Measurements from ENCODE around the gene SFXN5. TPM values are rescaled to one million over a fixed set of nuclear protein-coding genes. Genes with fewer than 3 reads are reported as not detected.

SFXN5 gene
- total RNA-seq, 1 experiment from 2014 or later: 25.9 TPM

DNA sequence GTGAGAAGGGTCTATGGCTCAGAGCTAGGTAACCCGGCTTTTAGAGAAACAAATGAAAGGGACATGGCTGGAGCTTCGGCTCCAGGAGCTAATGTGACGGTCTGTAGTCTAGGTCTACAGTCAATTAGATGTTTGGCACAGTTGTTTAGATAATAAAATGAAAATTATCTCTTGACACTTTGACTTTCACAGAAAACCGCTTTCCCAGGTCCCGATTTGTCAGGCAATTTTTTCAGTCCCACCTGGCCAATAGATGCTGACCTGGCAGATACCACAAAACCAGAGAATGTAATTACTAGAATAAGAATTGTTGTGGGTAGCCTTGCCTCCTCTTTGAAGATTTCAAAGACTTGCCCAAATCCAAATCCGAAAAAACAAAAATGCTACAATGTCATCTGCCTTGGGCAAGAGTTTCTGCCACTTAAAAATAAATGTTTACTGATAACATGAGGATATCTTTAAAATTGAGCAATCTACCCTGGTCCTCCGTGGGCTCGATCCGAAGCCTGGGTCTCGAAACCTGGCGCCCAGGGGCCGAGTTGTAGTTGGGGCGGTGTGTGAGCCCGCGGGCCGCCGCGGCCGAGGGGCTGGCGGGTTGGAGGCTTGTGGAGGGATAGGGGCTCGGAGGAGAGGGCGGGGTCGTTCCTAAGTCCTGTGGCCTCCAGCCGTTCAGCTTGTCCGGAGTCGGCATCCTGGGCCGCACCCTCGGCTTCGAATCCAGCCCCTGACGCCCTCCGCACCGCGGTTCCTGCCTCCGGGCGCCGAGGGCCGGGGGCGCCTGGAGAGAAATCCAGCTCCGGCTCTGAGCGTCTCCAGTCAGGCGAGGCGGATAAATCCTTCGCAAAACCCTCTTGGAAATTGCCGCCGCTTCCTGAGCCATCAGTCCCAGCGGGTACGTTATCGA, 151.8 kb downstream of the SFXN5 start:
- ChIA-PET POLR2A (interaction anchor here (0.6 to 1.3 kb wide), 3 partner anchors 24 to 32 kb away, joined by 3 to 4 read pairs (median 3); partner anchors contain the start of gene SPR), CTCF (interaction anchor here (0.8 to 7.4 kb wide), 7 partner anchors 15 to 257 kb away, joined by 3 to 165 read pairs (median 5); partner anchors contain the start of gene SPR)
- Mint-ChIP-seq H3K4me3 (peak overlapping the region; percentile 78), H3K27ac (no peak overlapping the region), H3K36me3 (peaks cover 6% of the 10 kb centered on the region), H3K27me3 (ENCODE audit: low read depth) (peaks cover 26% of the 10 kb centered on the region), H3K4me1 (peaks cover 38% of the 10 kb centered on the region), H3K9me3 (no peaks in the 10 kb centered on the region)
- TF ChIP-seq, protein P1, sequence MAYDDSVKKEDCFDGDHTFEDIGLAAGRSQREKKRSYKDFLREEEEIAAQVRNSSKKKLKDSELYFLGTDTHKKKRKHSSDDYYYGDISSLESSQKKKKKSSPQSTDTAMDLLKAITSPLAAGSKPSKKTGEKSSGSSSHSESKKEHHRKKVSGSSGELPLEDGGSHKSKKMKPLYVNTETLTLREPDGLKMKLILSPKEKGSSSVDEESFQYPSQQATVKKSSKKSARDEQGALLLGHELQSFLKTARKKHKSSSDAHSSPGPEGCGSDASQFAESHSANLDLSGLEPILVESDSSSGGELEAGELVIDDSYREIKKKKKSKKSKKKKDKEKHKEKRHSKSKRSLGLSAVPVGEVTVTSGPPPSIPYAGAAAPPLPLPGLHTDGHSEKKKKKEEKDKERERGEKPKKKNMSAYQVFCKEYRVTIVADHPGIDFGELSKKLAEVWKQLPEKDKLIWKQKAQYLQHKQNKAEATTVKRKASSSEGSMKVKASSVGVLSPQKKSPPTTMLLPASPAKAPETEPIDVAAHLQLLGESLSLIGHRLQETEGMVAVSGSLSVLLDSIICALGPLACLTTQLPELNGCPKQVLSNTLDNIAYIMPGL (CRISPR knock-in tag; IDR thresholded peaks at IDR 0.05): peak; percentile 16; the same call in 1 of the 2 replicates
- no peak for TF ChIP-seq ZBTB21 (CRISPR knock-in tag; IDR thresholded peaks at IDR 0.05; ENCODE audit: borderline replicate concordance)
- TF ChIP-seq NFATC4 (CRISPR knock-in tag; IDR thresholded peaks at IDR 0.05): no peak
- no peak for TF ChIP-seq CREB1 (CRISPR knock-in tag; IDR thresholded peaks at IDR 0.05)
- TF ChIP-seq, protein P2, sequence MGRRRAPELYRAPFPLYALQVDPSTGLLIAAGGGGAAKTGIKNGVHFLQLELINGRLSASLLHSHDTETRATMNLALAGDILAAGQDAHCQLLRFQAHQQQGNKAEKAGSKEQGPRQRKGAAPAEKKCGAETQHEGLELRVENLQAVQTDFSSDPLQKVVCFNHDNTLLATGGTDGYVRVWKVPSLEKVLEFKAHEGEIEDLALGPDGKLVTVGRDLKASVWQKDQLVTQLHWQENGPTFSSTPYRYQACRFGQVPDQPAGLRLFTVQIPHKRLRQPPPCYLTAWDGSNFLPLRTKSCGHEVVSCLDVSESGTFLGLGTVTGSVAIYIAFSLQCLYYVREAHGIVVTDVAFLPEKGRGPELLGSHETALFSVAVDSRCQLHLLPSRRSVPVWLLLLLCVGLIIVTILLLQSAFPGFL (CRISPR knock-in tag; IDR thresholded peaks at IDR 0.05; ENCODE audit: borderline replicate concordance): no peak
- TF ChIP-seq, protein P3, sequence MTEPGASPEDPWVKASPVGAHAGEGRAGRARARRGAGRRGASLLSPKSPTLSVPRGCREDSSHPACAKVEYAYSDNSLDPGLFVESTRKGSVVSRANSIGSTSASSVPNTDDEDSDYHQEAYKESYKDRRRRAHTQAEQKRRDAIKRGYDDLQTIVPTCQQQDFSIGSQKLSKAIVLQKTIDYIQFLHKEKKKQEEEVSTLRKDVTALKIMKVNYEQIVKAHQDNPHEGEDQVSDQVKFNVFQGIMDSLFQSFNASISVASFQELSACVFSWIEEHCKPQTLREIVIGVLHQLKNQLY (CRISPR knock-in tag; IDR thresholded peaks at IDR 0.05): no peak
- DNase-seq (ENCODE audit: low spot score) (peak; percentile 53), ATAC-seq (no peak)

DNA sequence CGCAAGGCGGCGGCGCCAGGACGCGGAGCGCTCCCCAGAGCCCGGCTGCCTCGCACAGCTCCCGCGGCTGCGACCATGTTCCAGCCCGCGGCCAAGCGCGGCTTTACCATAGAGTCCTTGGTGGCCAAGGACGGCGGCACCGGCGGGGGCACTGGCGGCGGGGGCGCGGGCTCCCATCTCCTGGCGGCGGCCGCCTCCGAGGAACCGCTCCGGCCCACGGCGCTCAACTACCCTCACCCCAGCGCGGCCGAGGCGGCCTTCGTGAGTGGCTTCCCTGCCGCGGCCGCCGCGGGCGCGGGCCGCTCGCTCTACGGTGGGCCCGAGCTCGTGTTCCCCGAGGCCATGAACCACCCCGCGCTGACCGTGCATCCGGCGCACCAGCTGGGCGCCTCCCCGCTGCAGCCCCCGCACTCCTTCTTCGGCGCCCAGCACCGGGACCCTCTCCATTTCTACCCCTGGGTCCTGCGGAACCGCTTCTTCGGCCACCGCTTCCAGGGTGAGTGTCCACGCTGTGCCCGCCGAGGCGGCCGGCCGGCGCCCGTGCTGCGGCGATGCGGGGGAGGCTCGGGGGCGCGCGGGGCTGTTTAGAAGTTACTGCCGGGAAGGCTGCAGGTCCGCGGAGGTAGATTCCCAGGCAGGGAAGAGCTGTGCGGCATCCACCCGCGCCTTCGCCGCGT, 153.5 kb downstream of the SFXN5 start:
- no peaks in the 10 kb centered on the region for H3K9me3 Mint-ChIP-seq
- peaks cover 45% of the 10 kb centered on the region for H3K4me1 Mint-ChIP-seq
- H3K27ac Mint-ChIP-seq: no peak overlapping the region
- POLR2A ChIA-PET: interaction anchor here (1.2 to 3.0 kb wide), 6 partner anchors 9 to 259 kb away, joined by 3 to 30 read pairs (median 4); no protein-coding TSS in a partner anchor
- peaks cover 42% of the 10 kb centered on the region for H3K27me3 Mint-ChIP-seq (ENCODE audit: low read depth)
- peak overlapping the region; percentile 78 for H3K4me3 Mint-ChIP-seq
- H3K36me3 Mint-ChIP-seq: peaks cover 6% of the 10 kb centered on the region
- CTCF ChIA-PET: interaction anchor here (0.8 to 7.4 kb wide), 15 partner anchors 8 to 259 kb away, joined by 3 to 165 read pairs (median 13); partner anchors contain the start of gene SPR
- TF ChIP-seq, protein P4, sequence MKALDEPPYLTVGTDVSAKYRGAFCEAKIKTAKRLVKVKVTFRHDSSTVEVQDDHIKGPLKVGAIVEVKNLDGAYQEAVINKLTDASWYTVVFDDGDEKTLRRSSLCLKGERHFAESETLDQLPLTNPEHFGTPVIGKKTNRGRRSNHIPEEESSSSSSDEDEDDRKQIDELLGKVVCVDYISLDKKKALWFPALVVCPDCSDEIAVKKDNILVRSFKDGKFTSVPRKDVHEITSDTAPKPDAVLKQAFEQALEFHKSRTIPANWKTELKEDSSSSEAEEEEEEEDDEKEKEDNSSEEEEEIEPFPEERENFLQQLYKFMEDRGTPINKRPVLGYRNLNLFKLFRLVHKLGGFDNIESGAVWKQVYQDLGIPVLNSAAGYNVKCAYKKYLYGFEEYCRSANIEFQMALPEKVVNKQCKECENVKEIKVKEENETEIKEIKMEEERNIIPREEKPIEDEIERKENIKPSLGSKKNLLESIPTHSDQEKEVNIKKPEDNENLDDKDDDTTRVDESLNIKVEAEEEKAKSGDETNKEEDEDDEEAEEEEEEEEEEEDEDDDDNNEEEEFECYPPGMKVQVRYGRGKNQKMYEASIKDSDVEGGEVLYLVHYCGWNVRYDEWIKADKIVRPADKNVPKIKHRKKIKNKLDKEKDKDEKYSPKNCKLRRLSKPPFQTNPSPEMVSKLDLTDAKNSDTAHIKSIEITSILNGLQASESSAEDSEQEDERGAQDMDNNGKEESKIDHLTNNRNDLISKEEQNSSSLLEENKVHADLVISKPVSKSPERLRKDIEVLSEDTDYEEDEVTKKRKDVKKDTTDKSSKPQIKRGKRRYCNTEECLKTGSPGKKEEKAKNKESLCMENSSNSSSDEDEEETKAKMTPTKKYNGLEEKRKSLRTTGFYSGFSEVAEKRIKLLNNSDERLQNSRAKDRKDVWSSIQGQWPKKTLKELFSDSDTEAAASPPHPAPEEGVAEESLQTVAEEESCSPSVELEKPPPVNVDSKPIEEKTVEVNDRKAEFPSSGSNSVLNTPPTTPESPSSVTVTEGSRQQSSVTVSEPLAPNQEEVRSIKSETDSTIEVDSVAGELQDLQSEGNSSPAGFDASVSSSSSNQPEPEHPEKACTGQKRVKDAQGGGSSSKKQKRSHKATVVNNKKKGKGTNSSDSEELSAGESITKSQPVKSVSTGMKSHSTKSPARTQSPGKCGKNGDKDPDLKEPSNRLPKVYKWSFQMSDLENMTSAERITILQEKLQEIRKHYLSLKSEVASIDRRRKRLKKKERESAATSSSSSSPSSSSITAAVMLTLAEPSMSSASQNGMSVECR (CRISPR knock-in tag; IDR thresholded peaks at IDR 0.05; ENCODE audit: borderline replicate concordance): no peak
- TF ChIP-seq, protein P5, sequence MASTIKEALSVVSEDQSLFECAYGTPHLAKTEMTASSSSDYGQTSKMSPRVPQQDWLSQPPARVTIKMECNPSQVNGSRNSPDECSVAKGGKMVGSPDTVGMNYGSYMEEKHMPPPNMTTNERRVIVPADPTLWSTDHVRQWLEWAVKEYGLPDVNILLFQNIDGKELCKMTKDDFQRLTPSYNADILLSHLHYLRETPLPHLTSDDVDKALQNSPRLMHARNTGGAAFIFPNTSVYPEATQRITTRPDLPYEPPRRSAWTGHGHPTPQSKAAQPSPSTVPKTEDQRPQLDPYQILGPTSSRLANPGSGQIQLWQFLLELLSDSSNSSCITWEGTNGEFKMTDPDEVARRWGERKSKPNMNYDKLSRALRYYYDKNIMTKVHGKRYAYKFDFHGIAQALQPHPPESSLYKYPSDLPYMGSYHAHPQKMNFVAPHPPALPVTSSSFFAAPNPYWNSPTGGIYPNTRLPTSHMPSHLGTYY (CRISPR knock-in tag; IDR thresholded peaks at IDR 0.05): no peak
- TF ChIP-seq ZNF138 (CRISPR knock-in tag; conservative IDR thresholded peaks at IDR 0.05) (no peak), SP1 (CRISPR knock-in tag; conservative IDR thresholded peaks at IDR 0.05) (no peak), GABPB1 (CRISPR knock-in tag; IDR thresholded peaks at IDR 0.05) (0 out of 2 replicates have a peak, but pooled peaks have one; percentile 24), ZNF219 (CRISPR knock-in tag; IDR thresholded peaks at IDR 0.05; ENCODE audit: borderline replicate concordance) (no peak)
- TF ChIP-seq, protein P6, sequence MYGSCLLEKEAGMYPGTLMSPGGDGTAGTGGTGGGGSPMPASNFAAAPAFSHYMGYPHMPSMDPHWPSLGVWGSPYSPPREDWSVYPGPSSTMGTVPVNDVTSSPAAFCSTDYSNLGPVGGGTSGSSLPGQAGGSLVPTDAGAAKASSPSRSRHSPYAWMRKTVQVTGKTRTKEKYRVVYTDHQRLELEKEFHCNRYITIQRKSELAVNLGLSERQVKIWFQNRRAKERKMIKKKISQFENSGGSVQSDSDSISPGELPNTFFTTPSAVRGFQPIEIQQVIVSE (CRISPR knock-in tag; IDR thresholded peaks at IDR 0.05; ENCODE audit: borderline replicate concordance): no peak
- TF ChIP-seq, protein P7, sequence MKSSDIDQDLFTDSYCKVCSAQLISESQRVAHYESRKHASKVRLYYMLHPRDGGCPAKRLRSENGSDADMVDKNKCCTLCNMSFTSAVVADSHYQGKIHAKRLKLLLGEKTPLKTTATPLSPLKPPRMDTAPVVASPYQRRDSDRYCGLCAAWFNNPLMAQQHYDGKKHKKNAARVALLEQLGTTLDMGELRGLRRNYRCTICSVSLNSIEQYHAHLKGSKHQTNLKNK (CRISPR knock-in tag; IDR thresholded peaks at IDR 0.05): no peak
- peak; percentile 58 for DNase-seq (ENCODE audit: low spot score)
- peak; percentile 5 for ATAC-seq
